SH-SY5Y (cell line): ENCODE measurements around the gene FANCC.

Source experiments
- GATA2 ChIP-seq: IDR thresholded peaks from 2 replicates; pipeline ENCODE4 v1.6.1; 2011; ENCODE audit warnings: mild to moderate bottlenecking, low read depth, low read length
- GATA3 ChIP-seq: IDR thresholded peaks from 2 replicates; pipeline ENCODE4 v1.6.1; 2011; ENCODE audit warnings: low read depth, mild to moderate bottlenecking, low read length, moderate library complexity

The FANCC gene

DNA sequence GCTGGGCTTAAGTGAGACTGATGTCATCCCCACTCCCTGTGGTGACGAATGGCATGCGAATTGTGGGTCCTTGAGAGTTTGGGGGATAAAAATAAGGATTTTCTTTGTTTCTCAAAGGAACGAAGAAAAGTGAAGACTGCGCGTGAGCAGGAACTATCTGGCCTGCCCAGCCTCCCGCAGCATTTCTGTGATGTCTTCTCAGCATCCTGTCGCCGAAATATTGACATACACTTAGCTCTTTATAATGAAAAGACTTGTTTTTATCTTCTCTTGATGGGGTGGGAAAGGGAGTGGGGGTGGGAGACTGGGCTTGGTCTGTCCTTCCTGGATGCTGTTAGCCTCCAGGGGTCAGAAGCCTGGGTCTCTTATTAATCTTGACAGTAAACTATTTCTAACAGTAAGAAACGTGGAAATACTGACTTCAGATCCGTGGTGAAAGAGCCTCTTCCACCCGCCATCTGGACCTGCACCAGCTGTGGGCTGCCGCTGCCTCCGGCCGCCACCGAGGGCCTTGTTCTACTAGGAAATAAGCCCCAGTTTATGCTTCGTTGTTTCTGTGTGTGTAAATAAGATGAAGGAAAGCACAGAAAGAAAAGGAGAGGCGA lies 239.6 kb downstream of the FANCC start:
- no peak for TF ChIP-seq GATA3
- no peak for TF ChIP-seq GATA2

DNA sequence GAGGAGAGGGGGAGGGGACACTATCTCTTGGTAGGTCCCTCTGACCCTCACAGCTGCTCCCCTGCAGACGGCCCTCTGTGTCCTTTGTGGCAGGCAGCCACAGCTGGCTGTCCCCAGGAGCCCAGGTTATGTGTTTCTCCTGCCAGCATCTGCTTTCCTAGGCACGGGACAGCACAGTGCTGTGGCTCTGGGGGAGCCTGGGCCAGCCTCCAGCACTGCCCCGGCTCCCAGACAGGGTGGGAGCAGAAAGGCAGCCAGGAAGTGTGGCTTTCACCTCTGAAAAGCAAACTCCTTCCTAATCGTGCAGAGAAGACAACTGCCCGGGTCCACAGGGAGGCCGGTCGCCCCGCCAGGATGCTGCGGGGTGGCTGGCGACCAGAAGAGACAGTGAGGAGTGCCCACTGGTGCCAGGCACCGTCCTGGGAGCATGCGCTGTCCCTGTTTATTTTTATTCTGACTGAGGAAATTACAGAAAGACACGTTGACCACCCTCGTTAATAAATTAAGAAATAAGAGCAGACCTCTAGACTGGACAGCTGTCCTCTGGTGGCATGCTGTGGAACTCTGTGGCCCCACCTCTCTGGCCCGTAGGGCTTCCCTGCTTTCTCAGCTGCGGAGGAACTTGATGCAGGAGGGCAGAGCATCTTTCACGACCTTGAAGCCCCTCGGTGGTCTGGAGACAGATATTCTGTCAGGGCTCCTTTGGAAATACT lies 240.3 kb downstream of the FANCC start:
- TF ChIP-seq GATA2 (no peak), GATA3 (no peak)

DNA sequence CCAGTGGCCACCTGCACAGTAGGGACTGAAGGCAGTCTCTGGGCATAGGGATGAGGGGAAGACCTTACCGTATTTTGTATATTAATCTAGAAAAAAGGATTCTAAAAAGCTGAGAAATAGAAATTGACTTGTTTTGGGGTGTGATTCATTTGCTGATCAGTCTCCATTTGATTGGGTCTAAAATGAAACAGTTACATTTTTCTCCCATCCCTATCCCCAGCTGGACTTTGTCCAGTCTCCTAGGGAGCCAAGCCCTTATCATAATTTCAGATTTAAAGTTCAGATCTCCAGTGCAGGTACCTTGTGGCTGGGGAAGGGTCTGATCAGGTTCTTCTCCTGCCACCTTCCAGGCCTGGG lies 240.8 kb downstream of the FANCC start:
- no peak for TF ChIP-seq GATA2
- no peak for TF ChIP-seq GATA3

DNA sequence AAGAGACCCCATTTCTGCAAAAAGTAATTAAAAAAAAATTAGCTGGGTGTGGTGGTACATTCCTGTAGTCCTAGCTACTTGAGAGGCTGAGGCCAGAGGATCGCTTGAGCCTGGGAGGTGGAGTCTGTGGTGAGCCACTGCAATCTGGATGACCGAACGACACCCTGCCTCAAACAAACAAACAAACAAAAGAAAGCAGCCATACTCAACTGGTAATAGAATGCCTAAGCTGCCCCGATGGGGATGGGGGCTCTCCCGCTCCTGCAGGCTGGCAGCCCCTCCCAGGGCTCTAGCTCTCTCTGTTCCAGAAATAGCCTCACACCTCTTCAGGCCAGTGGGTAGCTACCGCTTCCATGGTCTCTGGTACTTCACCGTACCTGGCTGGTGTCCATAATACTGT lies 241.8 kb downstream of the FANCC start:
- TF ChIP-seq GATA3 = no peak

DNA sequence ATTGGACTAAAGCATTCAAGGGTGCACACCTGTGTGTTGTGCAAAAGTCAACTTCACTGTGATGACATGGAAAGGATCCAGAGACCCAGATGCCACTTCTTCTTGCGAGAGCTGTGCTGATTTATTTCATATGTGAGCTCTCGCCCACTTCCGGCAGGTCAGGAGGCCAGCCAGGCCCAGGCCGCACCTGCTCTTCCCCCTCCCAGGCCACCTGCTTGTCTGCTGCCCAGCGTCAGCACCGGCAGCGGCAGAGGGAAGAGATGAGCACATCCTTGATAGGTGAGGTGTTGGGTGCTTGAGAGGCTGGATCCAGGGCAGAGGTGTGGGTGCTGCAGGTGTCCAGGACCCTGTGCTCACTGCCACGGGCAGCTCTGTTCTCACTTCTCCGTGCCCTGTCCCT lies 242.9 kb downstream of the FANCC start:
- TF ChIP-seq GATA2 (no peak), GATA3 (no peak)

DNA sequence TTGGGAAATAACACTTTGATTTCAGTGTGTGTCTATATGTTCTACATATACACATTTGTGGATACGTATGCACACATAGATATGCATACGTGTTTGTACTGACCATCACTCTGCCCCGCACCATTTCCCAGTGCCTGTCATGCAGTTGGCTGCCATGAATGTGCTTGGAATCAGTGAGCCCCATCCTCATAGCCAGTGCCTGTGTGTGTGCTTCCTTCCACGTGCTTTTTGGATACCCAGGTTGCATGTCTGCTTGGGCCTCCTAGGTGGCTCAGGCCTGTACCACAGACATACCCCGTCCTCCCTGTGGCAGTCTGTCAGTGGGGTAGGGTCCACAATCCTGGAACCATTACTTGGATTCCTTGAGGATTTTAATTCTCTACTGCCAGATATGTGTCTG lies 243.6 kb downstream of the FANCC start:
- TF ChIP-seq GATA2 (no peak), GATA3 (no peak)

DNA sequence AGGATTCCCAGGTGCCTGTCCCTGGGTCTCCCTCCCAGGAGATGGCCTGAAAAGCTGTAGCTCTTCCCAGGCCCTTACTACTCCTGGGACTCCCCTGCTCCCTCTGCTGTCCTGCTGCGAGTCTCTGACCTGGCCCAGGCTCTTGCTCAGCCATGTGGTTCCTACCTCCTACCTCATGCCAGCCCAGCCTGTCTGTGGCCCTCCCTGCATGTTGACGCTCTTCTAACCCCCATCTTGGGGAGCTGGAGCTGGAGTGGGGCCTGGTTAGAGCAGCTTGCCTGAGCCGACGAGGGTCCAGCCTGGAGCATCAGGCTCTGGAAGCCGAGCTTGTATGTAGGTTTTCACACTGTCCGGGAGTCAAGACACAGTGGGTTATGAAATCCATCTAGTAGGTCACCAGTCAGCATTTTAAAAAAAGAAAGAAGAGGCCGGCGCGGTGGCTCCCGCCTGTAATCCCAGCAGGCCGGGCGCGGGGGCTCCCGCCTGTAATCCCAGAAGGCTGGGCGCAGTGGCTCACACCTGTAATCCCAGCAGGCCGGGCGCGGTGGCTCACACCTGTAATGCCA lies 244.4 kb downstream of the FANCC start:
- TF ChIP-seq GATA2 (no peak), GATA3 (no peak)

DNA sequence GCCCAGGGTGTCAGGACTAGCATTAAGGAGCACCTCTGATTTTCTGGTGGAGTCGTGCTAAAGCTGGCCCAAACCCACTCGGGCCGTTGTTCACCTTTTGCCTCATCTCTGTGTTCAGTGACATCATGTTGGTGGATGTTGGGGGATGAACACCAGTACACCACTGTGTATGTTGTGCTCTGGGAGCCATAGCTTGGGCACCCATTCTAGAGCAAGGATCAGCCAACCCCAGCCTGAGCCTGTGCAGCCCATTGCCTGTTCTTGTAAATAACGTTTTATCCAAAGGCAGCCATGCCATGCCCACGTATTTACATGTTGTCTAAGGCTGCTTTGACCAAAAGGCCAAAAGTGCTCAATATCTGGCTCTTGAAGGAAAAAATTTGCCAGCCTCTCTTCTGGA lies 245.6 kb downstream of the FANCC start:
- TF ChIP-seq GATA3 (no peak), GATA2 (no peak)

DNA sequence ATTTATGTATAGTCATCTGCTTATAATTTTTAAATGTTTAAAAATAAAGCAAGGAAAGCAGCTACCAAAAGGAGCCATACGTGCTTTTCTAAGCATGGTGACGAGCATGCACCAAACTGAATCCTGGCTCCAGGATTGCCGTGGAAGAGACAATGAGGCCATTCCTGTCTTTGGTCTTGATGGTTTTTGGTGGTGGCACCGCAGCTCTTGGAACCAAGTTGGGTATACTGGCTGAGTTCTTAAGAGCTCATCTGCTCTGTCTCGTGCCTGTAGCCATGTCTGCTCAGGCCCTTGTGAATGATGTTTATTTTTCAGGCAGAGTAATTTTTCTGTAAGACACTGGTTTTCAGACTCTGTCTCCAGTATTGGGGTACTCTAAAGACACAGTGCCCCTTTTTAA lies 246.1 kb downstream of the FANCC start:
- TF ChIP-seq GATA3 (no peak), GATA2 (no peak)

DNA sequence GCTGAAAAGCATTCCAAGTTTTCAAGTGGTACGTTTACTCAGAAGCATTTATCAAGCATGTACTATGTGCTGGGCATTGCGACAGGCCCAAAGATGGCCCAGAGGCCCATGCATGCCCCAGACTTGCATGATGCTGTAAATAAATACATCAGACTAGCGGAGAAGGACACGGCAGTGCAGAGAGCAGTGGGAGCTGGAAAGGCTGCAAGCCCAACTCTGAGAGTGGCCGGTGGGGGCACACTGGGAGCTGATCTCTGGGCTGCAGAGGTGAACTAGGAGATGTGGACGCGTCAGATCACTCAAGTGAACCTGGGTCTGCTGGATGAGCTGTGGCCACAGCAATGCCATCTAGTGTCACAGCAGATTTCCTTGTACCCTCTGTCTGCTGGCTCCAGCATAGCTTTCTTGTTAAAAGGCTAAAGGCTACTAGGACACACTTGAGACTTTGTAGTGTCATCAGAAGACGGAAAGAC lies 246.9 kb downstream of the FANCC start:
- TF ChIP-seq GATA2 = no peak
- no peak for TF ChIP-seq GATA3

DNA sequence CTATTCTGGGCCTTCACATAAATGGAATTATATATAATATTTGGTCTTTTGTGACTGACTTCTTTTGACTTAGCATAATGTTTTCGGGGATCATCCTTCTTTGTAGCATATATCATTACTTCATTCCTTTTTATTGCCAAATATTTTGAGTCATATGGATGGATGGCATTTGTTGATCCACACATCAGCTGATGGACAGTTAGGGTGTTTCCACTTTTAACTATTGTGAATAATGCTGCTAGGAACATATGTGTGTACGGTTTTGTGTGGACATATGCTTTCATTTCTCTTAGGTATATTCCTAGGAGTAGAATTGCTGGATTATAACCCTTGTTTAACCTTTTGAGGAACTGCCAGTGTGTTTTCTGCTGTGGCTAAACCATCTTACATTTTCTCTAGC lies 249.6 kb downstream of the FANCC start:
- TF ChIP-seq GATA2 (no peak), GATA3 (no peak)

DNA sequence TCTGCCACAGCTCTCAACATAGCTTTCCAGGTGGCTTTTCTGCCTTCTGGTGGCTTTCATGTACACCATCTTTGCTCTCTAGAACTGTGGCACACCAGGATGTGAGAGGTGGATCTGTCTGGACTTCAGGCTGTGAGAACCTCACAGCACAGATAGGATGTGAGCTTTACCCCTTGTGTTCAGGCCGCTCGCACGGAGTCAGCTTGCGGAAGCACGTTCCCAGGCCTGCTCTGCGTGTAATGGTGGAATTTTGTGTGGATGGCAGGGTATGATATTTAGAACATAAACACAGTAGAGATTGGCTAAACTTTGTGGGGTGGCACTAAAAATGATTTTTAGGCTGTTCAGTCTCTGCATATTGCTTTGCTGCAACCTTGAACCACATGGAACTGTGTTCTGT lies 250.5 kb downstream of the FANCC start:
- TF ChIP-seq GATA2 (no peak), GATA3 (no peak)

DNA sequence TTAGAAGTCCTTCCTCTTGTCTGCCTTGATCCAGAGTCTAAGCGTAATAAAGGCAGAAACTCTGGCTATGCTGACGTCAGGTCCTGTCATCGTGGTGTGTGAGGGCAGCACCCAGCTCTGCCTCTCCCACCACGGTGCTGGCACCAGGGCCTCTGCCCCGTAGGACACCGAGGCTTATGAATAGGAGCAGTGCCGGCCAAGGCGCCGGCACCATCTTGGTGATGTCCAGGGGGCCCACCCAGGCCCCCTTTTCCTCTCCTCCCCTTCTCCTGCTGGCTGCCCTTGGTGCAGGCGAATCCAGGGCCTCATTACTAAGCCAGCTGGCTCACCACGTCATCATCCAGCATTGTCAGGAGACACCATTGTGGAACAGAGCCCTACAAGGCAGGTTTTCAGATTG lies 252.3 kb downstream of the FANCC start:
- TF ChIP-seq GATA3 (no peak), GATA2 (no peak)

DNA sequence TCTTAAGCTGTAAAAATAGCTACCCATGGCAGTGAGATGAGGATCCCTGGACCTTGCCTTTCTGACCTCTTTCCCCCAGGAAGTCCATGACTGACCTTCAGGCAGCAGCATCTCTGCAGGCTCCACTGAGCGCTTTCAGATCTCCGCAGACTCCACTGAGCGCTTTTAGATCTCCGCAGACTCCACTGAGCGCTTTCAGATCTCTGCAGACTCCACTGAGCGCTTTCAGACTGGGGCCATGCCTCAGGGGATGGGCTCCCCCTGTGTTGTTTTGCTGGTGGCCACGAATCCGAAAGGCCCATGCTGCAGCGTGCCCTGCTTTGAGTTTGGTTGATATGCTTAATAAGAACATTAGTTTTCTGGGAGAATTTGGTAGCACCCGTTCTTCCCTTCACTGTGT lies 254.2 kb downstream of the FANCC start:
- TF ChIP-seq GATA3 (no peak), GATA2 (no peak)

DNA sequence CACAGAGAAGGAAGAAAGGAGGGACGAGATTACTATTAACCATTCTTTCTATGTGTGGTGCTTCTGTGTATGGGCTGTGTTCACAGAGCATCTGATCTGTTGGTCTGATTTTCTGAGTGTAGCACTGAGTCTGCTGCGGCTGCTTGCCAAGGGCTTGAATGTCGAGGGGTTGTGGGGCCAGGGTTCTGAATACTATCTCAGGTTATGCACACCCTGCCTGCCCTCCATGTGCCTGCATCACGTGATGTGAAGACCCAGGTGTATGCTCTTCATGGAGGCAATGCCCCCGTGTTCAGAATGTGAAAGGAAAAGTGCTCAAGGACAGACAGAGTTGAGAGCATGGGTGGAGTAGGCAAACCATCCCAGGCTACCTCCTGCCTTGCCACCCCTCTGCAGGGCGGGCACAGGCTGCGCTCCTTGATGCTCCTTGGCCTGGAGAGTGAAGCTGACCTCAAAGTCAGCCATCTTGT lies 254.9 kb downstream of the FANCC start:
- no peak for TF ChIP-seq GATA3
- TF ChIP-seq GATA2 = no peak

DNA sequence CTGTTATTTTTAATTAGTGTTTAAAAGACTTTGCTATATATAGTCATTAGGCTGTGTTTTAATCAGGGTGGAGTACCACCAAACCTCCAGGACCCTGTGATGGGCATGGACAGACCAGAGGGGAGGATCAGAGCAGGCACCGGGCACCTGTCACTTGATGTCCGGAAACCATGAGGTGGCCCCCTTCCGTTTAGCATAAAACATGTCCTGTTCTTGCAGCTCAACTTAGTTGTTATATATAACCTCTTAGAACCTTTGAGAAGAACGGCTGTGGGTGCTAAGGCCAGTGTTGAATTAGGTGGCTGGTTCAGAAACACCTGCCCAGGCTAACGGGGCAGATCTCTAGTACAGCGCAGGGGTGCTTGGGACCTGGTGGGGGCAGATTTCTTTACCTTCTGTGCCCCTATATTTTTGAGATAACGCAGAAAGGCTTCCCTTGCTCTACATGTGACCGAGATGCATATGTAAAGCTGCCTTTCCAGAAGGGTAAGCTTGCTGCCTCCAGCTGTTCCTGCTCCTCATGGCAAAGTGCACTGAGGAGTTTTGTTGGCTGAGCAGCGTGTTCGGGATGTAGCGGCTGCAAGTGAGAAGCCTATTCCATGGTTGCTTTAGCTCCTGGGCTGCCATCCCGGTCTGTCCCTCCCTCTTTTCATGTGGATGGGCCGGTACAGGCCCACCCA lies 255.5 kb downstream of the FANCC start:
- no peak for TF ChIP-seq GATA3
- no peak for TF ChIP-seq GATA2
